Fibroblast of lung (primary cell): ENCODE measurements around the gene INPP5K. TPM values are rescaled to one million over a fixed set of nuclear protein-coding genes. Genes with fewer than 3 reads are reported as not detected.

Source experiments
- DNase-seq, 2 donors: peaks; one replicate each; pipeline versions ENCODE4 v3.0.0 to v3.0.0-alpha.2; 2010; ENCODE audit warnings: low read depth in 2 of 2
- H2AFZ ChIP-seq: 2 replicates; pipeline ENCODE4 v1.5.1; 2012; ENCODE audit warnings: low read length, control low read depth, inconsistent platforms
- H3K27ac ChIP-seq: 2 replicates; pipeline ENCODE4 v1.5.1; 2011; ENCODE audit warnings: low read length, control low read depth; ENCODE audit not compliant: insufficient read depth
- H3K27me3 ChIP-seq: 2 replicates; pipeline ENCODE4 v1.5.1; 2011; ENCODE audit warnings: mild to moderate bottlenecking, low read length; ENCODE audit not compliant: control insufficient read depth, insufficient read depth
- H3K36me3 ChIP-seq: 2 replicates; pipeline ENCODE4 v1.5.1; 2011; ENCODE audit warnings: low read length; ENCODE audit not compliant: control insufficient read depth, insufficient read depth
- H3K4me1 ChIP-seq: 2 replicates; pipeline ENCODE4 v1.5.1; 2011; ENCODE audit warnings: low read length; ENCODE audit not compliant: control insufficient read depth, insufficient read depth; ENCODE audit errors: extremely low read depth
- H3K4me2 ChIP-seq: 2 replicates; pipeline ENCODE4 v1.5.1; 2011; ENCODE audit warnings: low read length, control low read depth; ENCODE audit not compliant: insufficient read depth; ENCODE audit errors: extremely low read depth
- H3K4me3 ChIP-seq, 4 experiments: fragments of 200-600 bp in 1 of 4; sonication (generic) in 1 of 4; replicated peaks in 1 of 4; 2 replicates each; pipeline ENCODE4 v1.5.1; 2011 to 2016; ENCODE audit warnings: low read length in 4 of 4, low read depth in 3 of 4, mild to moderate bottlenecking in 3 of 4, control low read depth in 2 of 4, inconsistent platforms in 1 of 4, mixed read lengths in 1 of 4; ENCODE audit not compliant: insufficient read depth in 1 of 4; ENCODE audit errors: control extremely low read depth in 1 of 4
- H3K79me2 ChIP-seq: 2 replicates; pipeline ENCODE4 v1.5.1; 2012; ENCODE audit warnings: mild to moderate bottlenecking, low read length, inconsistent platforms; ENCODE audit not compliant: control insufficient read depth, insufficient read depth
- H3K9ac ChIP-seq: 2 replicates; pipeline ENCODE4 v1.5.1; 2011; ENCODE audit warnings: mild to moderate bottlenecking, low read length, control low read depth; ENCODE audit not compliant: insufficient read depth
- H3K9me3 ChIP-seq: 2 replicates; pipeline ENCODE4 v1.5.1; 2012; ENCODE audit warnings: low read depth, low read length; ENCODE audit not compliant: control insufficient read depth, insufficient read depth
- H4K20me1 ChIP-seq: 2 replicates; pipeline ENCODE4 v1.5.1; 2011; ENCODE audit warnings: low read length; ENCODE audit not compliant: control insufficient read depth, insufficient read depth; ENCODE audit errors: extremely low read depth
- EZH2 ChIP-seq: IDR thresholded peaks from 2 replicates; pipeline ENCODE4 v1.5.1; 2012; ENCODE audit warnings: low read length, control low read depth, mild to moderate bottlenecking; ENCODE audit errors: missing control alignments
- polyA plus RNA-seq, 2 donors: library from polyadenylated mRNA; depleted of rRNA in 1 of 2; stranded (reverse) in 1 of 2; unstranded in 1 of 2; fragments of >200 nt; gene quantifications; 2 replicates each; pipeline ENCODE4 v1.2.1, GENCODE V29; 2011 to 2012; ENCODE audit warnings: missing spikeins in 1 of 2
- total RNA-seq: library from RNA; depleted of rRNA; stranded (reverse); fragments of >200 nt; gene quantifications from 2 replicates; pipeline ENCODE4 v1.2.1, GENCODE V29; 2014
- TF ChIP-seq, protein P1 (sequence below), 2 donors: IDR thresholded peaks in 1 of 2; conservative IDR thresholded peaks in 1 of 2; 1 replicate in 1 of 2; 2 replicates in 1 of 2; pipeline ENCODE4 v1.5.1; 2011 to 2012; ENCODE audit warnings: low read length in 2 of 2, control low read depth in 1 of 2, inconsistent platforms in 1 of 2, low read depth in 1 of 2, mild to moderate bottlenecking in 1 of 2

The INPP5K gene
- total and polyA plus RNA-seq, 2 donors (not counting 1 experiment from before 2014, with no cell fraction given), result 21.0 to 34.5 TPM

DNA sequence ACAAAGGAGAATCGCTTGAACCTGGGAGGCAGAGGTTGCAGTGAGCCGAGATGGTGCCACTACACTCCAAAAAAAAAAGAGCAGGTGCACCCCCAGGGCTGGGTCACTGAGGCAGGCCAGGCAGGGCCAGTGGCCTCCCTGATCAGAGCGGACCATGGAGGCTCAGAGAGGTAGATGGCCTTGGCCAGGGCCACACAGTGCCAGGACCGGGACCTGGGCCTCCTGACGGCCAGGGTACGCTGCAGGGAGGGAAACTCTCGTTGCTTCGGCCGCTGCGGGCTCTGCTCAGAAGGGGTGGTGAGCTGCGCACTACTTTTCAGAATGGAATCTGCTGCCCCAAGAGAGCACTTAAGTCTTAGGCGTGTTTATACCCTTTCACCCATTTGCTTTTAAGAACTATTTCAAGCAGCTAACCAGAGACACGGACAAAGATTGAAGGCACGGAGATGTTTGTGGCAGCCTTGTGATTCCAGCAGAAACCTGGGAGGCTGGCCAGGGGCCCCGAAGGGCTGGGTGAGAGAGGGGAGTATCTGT lies 41.0 kb downstream of the INPP5K start:
- H3K27me3 ChIP-seq, result no peaks in the 10 kb centered on the region
- no peaks in the 10 kb centered on the region for H4K20me1 ChIP-seq
- no peak overlapping the region for H3K27ac ChIP-seq
- no peaks in the 10 kb centered on the region for H3K79me2 ChIP-seq
- no peaks in the 10 kb centered on the region for H3K9me3 ChIP-seq
- no peak overlapping the region for H3K4me3 ChIP-seq
- peaks cover 51% of the 10 kb centered on the region for H3K36me3 ChIP-seq
- no peak overlapping the region for H3K9ac ChIP-seq
- no peak for DNase-seq
- TF ChIP-seq, protein P1, sequence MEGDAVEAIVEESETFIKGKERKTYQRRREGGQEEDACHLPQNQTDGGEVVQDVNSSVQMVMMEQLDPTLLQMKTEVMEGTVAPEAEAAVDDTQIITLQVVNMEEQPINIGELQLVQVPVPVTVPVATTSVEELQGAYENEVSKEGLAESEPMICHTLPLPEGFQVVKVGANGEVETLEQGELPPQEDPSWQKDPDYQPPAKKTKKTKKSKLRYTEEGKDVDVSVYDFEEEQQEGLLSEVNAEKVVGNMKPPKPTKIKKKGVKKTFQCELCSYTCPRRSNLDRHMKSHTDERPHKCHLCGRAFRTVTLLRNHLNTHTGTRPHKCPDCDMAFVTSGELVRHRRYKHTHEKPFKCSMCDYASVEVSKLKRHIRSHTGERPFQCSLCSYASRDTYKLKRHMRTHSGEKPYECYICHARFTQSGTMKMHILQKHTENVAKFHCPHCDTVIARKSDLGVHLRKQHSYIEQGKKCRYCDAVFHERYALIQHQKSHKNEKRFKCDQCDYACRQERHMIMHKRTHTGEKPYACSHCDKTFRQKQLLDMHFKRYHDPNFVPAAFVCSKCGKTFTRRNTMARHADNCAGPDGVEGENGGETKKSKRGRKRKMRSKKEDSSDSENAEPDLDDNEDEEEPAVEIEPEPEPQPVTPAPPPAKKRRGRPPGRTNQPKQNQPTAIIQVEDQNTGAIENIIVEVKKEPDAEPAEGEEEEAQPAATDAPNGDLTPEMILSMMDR (conservative IDR thresholded peaks at IDR 0.05 in 1 of 2, IDR thresholded peaks at IDR 0.05 in 1 of 2; ENCODE audit: low read depth in 1 of 2, low read length in 2 of 2), result no peak
- TF ChIP-seq EZH2, result no peak
- no peak overlapping the region for H2AFZ ChIP-seq
- no peak overlapping the region for H3K4me2 ChIP-seq
- H3K4me1 ChIP-seq, result no peaks in the 10 kb centered on the region

DNA sequence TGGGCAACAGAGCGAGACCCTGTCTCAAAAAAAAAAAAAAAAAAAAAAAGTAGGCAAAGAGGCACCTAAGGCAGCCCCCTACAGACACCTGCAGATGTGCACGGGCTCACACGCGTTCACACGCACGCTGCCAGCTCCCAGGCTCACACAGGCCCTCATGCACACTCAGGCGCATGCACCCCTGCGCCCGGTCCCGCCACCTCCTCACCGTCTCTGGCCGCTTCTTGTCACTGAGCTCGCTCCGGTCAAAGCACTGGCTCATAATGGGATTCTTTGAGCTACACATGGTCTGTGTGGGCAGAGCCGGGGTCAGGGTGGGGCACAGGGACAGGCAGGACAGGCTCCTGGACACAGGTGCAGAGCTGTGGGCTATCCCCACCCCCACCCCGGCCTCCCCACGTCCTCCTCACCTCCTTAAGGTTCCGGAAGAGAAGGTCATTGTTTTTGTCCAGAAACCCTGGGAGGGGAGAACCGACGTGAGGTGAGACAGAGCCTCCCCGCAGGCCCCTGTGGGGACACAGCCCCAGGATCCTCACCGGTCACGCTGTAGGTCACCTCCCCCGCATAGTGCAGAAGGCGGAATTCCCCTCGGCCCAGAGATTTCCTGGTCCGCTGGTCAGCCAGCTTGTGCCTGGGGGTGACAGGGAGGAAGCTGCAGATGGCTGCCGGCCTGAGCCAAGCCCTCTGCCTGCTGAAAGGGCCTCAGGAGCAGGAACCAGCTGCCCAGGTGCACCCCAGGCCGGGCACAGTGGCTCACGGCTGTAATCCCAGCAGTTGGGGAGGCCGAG lies 41.8 kb downstream of the INPP5K start:
- Histone ChIP-seq H3K36me3 (peaks cover 52% of the 10 kb centered on the region), H3K9ac (no peak overlapping the region), H4K20me1 (no peaks in the 10 kb centered on the region), H3K27me3 (no peaks in the 10 kb centered on the region), H2AFZ (no peak overlapping the region), H3K27ac (no peak overlapping the region), H3K4me1 (no peaks in the 10 kb centered on the region), H3K9me3 (no peaks in the 10 kb centered on the region), H3K4me2 (no peak overlapping the region), H3K79me2 (no peaks in the 10 kb centered on the region), H3K4me3 (no peak overlapping the region)
- TF ChIP-seq, protein P1 (conservative IDR thresholded peaks at IDR 0.05 in 1 of 2, IDR thresholded peaks at IDR 0.05 in 1 of 2; ENCODE audit: low read depth in 1 of 2, low read length in 2 of 2), result no peak
- TF ChIP-seq EZH2, result no peak
- DNase-seq, result no peak

- Histone ChIP-seq H3K4me1 (no peaks in the 10 kb centered on the region), H3K9me3 (no peaks in the 10 kb centered on the region), H3K36me3 (peaks cover 51% of the 10 kb centered on the region), H3K9ac (no peak overlapping the region), H3K79me2 (no peaks in the 10 kb centered on the region), H3K4me3 (no peak overlapping the region), H3K27ac (no peak overlapping the region), H4K20me1 (no peaks in the 10 kb centered on the region), H2AFZ (no peak overlapping the region), H3K27me3 (no peaks in the 10 kb centered on the region), H3K4me2 (no peak overlapping the region)
- no peak for TF ChIP-seq EZH2
- TF ChIP-seq, protein P1 (conservative IDR thresholded peaks at IDR 0.05 in 1 of 2, IDR thresholded peaks at IDR 0.05 in 1 of 2; ENCODE audit: low read depth in 1 of 2, low read length in 2 of 2), result no peak
- no peak for DNase-seq
Measured at GRCh38 chr17:1473841-1474240, 42.6 kb downstream of the INPP5K start.
